Astrocyte of the spinal cord (primary cell): ENCODE data around the gene RASGRF2.

ENCODE experiments used
- DNase-seq: peaks from one replicate; pipeline ENCODE4 v3.0.0; 2011; ENCODE audit warnings: low read depth, low spot score
- H3K4me3 ChIP-seq: 2 replicates; pipeline ENCODE4 v1.5.1; 2011; ENCODE audit warnings: low read depth, mild to moderate bottlenecking, low read length, moderate library complexity
- in situ Hi-C: cut with HindIII; loops from 2 replicates; pipeline ENCODE4 v1.10.0; 2017; ENCODE audit warnings: low sequenced_read_pairs
- TF ChIP-seq, protein P1 (sequence below): IDR thresholded peaks from 2 replicates; pipeline ENCODE4 v1.5.1; 2012; ENCODE audit warnings: low read depth, mild to moderate bottlenecking, low read length, inconsistent platforms

Gene RASGRF2

DNA sequence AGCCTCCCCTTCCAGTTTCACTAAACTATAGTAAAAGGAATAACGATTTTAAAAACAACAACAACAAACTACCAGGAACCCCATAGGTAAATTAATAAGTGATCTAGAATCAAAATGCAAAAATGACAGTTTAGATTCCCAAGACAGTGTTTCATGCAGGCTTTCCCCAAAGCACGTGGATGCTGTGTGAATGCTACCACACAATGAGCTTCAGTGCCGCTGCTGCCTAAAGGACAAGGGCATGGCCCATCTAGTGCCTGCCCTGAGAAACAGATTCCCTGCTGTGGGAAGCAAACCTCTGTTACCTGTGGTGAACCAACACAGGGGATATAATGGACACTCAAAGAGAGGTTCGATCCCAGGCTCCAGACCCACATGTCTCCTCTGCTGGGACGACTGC, 249.2 kb downstream of the RASGRF2 start:
- H3K4me3 ChIP-seq = no peak overlapping the region
- in situ Hi-C loops = no loop called here
- DNase-seq = no peak
- TF ChIP-seq, protein P1, sequence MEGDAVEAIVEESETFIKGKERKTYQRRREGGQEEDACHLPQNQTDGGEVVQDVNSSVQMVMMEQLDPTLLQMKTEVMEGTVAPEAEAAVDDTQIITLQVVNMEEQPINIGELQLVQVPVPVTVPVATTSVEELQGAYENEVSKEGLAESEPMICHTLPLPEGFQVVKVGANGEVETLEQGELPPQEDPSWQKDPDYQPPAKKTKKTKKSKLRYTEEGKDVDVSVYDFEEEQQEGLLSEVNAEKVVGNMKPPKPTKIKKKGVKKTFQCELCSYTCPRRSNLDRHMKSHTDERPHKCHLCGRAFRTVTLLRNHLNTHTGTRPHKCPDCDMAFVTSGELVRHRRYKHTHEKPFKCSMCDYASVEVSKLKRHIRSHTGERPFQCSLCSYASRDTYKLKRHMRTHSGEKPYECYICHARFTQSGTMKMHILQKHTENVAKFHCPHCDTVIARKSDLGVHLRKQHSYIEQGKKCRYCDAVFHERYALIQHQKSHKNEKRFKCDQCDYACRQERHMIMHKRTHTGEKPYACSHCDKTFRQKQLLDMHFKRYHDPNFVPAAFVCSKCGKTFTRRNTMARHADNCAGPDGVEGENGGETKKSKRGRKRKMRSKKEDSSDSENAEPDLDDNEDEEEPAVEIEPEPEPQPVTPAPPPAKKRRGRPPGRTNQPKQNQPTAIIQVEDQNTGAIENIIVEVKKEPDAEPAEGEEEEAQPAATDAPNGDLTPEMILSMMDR = no peak

DNA sequence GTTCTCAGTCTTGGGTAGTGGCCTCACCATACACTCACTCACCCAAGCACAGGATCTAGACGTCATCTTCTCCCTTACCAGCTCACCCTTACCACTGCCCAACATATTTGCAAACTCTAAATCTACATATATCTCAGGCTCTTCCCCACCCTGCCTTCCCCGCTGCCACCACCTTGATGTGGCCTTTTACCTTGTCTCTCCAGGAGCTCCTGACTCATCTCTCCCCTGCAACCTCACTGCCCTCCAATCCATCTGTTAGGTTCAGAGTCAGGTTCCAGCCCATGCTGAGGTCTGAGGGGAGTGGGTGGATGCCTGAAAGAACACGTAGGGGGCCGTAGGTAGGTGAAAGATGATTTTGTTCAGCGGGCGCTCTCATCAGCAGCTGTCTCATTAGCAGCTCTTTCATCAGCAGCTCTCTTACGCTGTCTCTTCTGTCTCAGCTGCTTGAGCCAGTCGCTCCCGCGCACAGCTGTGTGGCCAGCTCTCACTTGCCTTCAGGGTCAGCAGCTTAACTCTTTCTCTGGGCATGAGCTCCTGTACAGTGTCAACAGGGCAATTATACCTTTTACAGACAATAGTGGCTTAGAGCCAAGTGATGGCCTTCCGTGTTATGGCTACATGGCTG, 249.8 kb downstream of the RASGRF2 start:
- TF ChIP-seq, protein P1 = no peak
- H3K4me3 ChIP-seq = no peak overlapping the region
- DNase-seq = no peak
- in situ Hi-C loops = no loop called here

DNA sequence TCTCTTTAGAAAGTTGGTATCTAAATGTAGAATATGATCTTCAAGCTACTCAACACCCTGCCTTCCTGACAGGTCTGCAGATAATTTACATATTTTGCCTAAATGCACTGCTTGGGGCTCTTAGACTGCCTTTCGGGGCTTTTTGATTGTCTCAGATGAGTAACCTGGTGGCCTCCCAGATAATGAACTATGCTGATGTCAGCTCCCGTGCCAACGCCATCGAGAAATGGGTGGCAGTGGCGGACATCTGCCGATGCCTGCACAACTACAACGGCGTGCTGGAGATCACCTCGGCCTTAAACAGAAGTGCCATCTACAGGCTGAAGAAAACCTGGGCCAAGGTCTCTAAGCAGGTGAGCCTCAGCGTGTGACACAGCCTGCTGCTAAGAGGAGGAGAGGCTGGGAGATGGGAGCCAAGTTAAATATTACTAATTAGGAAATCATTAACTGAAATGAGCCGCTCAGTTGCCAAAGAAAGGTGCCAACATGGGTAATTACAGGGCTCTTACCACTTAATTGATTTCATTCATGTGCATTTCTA, 252.1 kb downstream of the RASGRF2 start:
- DNase-seq = no peak
- TF ChIP-seq, protein P1 = no peak

DNA sequence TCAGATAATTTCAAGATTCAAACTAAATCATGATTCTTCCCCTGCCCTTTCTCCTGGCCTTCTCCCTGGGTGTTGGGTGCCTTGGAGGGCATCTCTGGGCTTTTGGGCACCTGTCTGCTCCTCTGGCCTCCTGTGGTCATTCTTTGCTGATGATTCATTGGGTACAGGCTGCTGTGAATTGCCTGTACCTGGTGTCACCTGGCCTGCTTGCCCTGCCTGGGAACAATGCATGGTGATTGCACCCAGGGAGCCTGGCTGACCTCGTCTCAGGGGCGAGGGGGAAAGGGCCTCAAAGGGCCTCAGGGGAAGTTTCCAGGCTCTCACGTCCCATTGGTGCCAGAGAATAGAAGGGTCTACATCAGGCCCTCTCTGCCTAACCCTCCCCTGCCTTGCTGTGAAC, 252.9 kb downstream of the RASGRF2 start:
- H3K4me3 ChIP-seq = no peak overlapping the region
- TF ChIP-seq, protein P1 = no peak
- in situ Hi-C loops = no loop called here
- DNase-seq = no peak

More for the DNA sequence above, 252.1 kb downstream of the RASGRF2 start:
- in situ Hi-C loops = no loop called here
- no peak overlapping the region for H3K4me3 ChIP-seq

DNA sequence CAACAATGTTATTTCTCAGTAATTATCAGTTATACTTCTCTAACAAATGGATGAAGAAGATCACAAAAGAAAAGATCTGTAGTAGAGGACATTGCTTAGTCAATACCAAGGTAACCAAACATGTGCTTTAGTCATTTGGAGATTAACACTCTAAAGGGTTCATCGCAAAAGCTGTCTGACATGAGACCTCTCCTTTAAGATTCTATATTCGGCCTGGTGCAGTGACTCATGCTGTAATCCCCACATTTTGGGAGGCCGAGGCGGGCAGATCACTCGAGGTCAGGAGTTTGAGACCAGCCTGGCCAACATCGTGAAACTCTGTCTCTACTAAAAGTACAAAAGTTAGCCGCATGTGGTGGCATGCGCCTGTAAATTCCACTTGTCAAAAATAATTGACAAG, 254.7 kb downstream of the RASGRF2 start:
- TF ChIP-seq, protein P1 = no peak
- in situ Hi-C loops = no loop called here
- DNase-seq = no peak
- no peak overlapping the region for H3K4me3 ChIP-seq

DNA sequence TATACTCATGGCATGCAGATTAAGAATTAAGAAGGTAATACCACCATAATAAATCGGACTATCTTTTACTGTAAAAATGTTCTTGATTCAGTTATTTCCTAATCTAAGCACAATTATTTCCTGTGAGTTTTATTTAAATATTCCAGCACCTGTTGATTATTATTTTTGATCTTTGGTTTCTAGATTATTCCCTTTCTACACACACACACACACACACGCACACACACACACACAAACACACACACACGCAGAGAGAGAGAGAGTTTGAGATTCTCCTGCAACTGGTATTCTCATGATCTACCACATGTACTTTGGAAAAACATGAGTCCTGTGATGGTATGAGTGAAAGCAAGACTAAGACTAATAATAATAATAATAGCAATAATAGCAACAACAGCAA, 256.0 kb downstream of the RASGRF2 start:
- TF ChIP-seq, protein P1 = no peak
- in situ Hi-C loops = no loop called here
- H3K4me3 ChIP-seq = no peak overlapping the region

More for the DNA sequence above, 256.0 kb downstream of the RASGRF2 start:
- DNase-seq = no peak
